ENCODE results near the gene VNN1.

The VNN1 gene

GRCh38 chr6:132713352-132714134 lies at the start of gene VNN1:
Gene VNN1, minus strand, starts transcription at chr6:132714055. Its CDS starts 20 bp downstream, at chr6:132714035.
- DNase-seq (ENCODE audit: low spot score), result peak; percentile 25

DNA sequence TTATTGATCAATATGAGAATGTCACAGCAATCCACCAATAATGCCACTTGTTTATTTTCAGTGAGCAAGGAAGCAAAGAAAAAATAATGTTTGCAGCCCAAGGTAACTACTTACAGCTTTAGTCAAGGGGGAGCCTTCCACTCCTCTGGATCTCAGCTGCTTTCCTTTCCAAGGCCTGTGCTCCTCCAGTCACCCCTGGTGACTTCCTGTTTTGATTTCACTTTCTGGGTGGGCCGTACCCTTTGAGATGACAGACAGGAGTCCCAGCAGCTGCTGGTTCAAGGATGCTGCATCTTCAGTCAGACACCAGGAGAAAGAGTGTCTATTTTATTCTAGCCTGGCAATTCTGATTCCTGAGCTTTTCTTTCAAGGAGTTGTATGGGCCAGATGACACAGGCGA lies 49.4 kb upstream of the VNN1 start:
- DNase-seq (ENCODE audit: low spot score), result no peak

DNA sequence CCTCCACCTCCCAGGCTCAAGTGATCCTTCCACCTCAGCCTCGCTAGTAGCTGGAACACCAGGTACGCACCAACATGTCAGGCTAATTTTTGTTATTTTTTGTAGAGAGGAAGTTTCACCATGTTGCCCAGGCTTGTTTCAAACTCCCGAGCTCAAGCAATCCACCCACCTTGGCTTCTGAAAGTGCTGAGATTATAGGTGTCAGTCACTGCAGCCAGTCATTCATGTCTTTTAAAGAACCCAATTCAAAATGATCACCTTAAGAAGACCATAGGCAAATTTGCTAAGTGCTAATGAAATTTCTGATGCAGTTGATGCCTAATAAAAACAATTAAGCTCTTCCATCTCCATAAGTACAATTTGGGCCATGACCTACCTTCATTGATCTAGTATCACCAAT lies 46.4 kb upstream of the VNN1 start:
- no peak for DNase-seq (ENCODE audit: low spot score)

GRCh38 chr6:132758689-132759088 lies 44.8 kb upstream of the VNN1 start:
- DNase-seq (ENCODE audit: low spot score), result no peak

DNA sequence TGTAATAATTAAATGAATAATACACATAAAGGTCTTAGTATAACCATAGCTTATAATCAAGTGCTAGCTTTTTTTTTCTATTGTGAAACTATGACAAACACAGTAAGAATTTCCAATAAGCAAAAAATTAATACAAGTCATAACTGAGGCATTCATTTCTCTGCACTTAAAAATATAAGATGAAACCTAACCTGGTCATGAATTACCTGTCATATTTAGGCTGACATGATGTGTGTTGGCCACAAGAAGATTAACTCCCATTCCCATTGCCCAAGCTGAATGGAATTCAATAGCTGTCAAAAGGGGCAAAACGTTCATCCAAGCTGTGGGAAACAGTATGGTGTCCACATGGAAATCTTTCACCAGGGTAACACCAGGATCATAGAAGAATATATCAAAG lies 38.4 kb upstream of the VNN1 start:
- no peak for DNase-seq (ENCODE audit: low spot score)

DNA sequence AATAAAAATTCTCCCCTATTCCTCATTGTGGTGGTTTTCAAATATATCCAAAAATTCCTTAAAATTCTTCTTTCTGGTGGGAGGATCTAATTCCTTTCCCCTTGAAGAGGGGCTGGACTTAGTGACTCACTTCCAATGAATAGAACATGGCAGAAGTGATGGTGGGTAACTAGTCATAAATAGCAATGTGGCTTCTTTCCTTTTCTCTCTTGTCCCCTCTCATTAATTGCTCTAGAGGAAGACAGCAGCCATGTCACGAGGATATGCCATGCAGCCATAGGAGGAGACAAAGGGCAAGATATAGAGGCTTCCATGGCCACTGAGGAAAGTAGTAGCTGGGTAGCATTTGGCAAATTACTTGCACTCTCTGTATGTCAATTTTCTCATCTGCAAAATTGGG lies 38.0 kb upstream of the VNN1 start:
- no peak for DNase-seq (ENCODE audit: low spot score)

DNA sequence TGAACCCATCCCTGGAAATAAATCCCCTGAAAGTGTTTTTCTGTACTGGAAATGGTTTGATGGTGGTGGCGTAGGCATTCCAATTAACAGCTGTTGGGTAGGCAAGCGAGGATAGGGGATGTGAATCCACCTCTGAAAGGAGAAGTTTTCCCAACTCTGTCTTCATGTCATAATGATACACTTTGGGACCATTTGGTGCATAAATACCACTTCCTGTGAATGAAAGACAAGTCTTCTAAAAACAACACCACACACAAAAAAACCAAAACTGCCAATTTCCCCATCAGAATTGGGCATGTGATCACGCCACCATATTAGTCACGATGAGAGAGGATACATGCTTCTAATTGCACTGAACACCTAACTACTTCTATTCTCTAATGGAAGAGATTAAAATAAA lies 37.5 kb upstream of the VNN1 start:
- no peak for DNase-seq (ENCODE audit: low spot score)

- DNase-seq (ENCODE audit: low spot score), result no peak
These were observed 36.8 kb upstream of the VNN1 start for GRCh38 chr6:132750455-132751248.

- DNase-seq (ENCODE audit: low spot score), result no peak
These were observed 35.3 kb upstream of the VNN1 start for GRCh38 chr6:132749111-132749510.

- DNase-seq (ENCODE audit: low spot score), result no peak
These were observed 34.6 kb upstream of the VNN1 start for GRCh38 chr6:132748446-132748845.

DNA sequence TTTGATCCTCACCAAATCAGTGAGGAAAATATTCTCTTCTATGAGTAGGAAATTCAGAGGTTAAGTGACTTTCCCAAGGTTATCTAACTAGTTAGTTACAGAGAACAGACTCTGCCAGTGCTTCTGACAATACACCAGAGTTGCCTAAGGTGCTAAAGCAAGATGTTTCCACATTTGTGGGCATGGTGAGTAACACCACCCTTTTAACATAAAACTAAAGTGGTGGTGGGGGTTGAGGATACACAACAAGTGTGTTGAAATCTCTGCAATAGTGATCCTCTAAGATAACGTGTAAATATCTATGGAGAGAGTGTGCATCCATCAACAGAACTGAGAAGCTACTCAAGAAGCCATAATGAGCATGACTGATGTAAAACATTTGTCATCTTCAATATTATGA lies 32.2 kb upstream of the VNN1 start:
- no peak for DNase-seq (ENCODE audit: low spot score)

DNA sequence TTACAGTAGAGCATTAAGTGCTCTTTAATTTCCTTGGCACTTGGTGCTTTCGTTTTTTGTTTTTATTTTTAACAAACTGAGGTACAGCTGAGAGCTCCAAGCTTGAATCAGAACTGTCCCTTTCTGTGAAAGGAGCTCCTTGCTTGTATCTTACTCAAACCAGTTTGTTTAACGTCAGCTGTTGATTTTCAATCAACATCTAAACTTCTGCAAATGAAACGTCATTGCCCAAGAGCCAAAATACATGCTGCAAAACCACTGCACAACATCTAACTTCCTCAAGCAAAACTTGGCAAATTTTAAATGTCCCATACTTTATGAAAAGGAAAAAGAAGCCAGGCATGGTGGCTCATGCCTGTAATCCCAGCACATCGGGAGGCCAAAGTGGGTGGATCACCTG lies 28.6 kb upstream of the VNN1 start:
- no peak for DNase-seq (ENCODE audit: low spot score)

GRCh38 chr6:132741281-132741680 lies 27.4 kb upstream of the VNN1 start:
- DNase-seq (ENCODE audit: low spot score), result no peak

GRCh38 chr6:132736239-132736638 lies 22.4 kb upstream of the VNN1 start:
- no peak for DNase-seq (ENCODE audit: low spot score)

DNA sequence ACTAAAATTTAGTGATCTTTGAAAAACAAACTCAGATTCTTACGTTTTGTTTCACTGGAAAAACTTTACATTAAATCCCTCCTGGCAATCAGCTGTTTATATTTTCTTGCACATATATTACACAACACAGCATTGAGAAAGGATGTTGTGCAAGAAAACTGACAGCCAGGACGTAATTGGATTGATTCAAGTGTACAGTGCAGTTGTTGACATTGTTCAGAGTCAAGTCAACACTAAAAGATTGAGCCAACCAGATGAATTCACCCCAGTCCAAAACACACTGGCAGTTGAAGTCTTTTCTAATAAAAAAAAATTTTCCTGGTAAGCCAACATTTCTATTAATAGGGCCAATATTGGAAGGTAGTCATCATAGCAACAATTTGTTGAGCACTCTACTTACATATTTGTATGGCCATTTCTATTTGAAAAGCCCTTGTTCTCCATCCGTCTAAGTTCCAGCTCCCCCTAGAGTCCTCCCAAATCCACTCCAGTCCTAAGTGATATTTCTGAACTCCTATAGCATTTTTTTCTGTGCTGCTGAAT lies 20.9 kb upstream of the VNN1 start:
- DNase-seq (ENCODE audit: low spot score), result no peak

DNA sequence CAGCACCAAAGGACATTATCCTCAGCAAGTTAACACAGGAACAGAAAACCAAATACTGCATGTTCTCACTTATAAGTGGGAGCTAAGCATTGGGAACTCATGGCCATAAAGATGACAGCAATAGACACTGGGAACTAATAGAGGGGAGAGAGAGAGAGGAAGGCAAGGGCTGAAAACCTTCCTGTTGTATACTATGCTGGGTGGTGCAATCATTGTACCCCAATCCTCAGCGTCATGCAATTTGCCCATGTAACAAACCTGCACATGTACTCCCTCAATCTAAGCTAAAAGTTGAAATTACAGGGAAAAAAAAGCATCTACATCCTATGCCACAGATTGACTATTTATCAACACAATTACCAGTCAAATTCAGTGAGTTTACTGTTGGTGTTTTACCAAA lies 20.0 kb upstream of the VNN1 start:
- DNase-seq (ENCODE audit: low spot score), result no peak

GRCh38 chr6:132733283-132733682 lies 19.4 kb upstream of the VNN1 start:
- no peak for DNase-seq (ENCODE audit: low spot score)

DNA sequence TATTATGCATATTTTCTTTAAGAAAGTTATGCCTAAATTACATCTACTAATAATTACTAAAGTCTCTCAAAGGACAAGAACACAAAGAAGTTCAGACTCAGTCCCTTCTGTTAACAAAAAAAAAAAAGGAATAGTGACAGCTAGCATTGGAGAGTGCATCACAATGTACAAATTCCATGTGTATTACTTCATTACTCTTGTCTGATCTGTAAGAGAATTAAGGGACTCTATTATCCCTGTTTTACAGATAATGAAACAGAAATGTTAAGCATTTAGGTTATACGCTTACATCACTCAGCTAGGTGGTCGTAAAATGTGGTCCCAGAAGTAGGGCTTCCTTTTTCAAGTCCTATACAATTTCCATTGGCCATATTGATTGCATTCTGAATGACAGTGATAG lies 17.2 kb upstream of the VNN1 start:
- DNase-seq (ENCODE audit: low spot score), result no peak

- peak; percentile 14 for DNase-seq (ENCODE audit: low spot score)
These were observed 16.7 kb upstream of the VNN1 start for GRCh38 chr6:132730560-132730959.

DNA sequence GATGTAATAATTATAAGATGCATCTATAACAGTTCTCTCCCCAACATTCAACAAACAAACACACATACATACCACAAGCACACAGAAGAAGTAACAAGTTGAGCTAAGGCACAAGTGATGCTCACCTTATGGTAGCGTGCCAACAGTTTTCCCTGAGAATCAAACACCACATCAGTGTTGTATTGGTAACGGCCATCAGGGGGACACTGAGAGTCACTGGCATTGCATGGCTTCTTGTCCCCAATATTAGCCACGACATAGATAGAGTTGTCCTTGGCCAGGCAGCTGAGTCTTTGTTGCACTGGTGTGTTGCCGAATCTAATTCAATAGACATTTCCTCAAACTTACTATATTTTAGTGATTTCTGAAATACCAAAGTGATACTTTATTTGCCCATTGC lies 14.8 kb upstream of the VNN1 start:
- DNase-seq (ENCODE audit: low spot score), result no peak

DNA sequence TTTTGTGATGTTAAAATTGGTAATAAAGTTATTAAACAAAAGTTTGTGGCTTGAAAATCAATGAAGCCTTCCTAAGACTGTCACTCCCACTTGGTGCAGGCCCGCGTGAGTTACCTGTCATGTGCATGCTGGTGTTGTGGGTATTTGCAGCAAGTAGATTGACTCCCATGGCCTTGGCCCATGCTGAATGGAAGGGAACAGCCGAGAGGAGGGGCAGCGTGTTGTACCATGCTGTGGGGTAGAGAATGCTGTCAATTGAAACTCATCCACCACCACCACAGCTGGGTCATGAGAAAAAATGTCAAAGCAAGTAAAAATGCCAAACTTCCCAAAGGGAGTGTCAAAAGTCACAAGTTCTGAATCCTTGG lies 12.7 kb upstream of the VNN1 start:
- no peak for DNase-seq (ENCODE audit: low spot score)

- no peak for DNase-seq (ENCODE audit: low spot score)
These were observed 12.2 kb upstream of the VNN1 start for GRCh38 chr6:132725947-132726607.

DNA sequence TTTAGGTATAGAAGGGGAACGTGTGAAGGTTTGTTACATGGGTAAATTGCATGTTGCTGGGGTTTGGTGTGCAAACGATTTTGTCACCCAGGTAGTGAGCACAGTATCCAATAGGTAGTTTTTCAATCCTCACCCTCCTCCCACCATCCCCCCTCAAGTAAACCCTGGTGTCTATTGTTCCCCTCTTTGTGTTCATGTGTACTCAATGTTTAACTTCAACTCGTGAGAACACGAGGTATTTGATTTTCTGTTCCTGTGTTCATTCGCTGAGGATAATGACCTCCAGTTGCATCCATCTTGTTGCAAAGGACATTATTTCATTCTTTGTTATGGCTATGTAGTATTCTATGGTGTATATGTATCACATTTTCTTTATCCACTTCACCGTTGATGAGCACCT lies 11.6 kb upstream of the VNN1 start:
- DNase-seq (ENCODE audit: low spot score), result no peak

Measured in AG08395 (cell line).